ENCODE measurements around the gene EML6. TPM values are rescaled to one million over a fixed set of nuclear protein-coding genes. Genes with fewer than 3 reads are reported as not detected.

EML6 gene
- total RNA-seq, 1 experiment from 2014 or later: 1.5 TPM

- Mint-ChIP-seq H3K36me3 (ENCODE audit: insufficient read depth in 1 of 3, low read depth in 3 of 3) (peaks cover 0 to 5% (median 0%) of the 10 kb centered on the region in 3 experiments; a peak in 1 of 7 replicates), H3K27me3 (ENCODE audit: low read depth) (no peaks in the 10 kb centered on the region), H3K27ac (no peak overlapping the region), H3K4me1 (no peaks in the 10 kb centered on the region), H3K4me3 (no peak overlapping the region), H3K9me3 (peaks cover 0 to 14% of the 10 kb centered on the region in 2 experiments; a peak in 3 of 5 replicates)
- H3K79me1 ChIP-seq (ENCODE audit: insufficient read depth, low read depth, low read length, poor library complexity, severe bottlenecking): no peaks in the 10 kb centered on the region
- no peaks in the 10 kb centered on the region for H3K9me3 ChIP-seq (ENCODE audit: control insufficient read depth, low read depth, low read length)
- no peak overlapping the region for H3K27ac ChIP-seq (ENCODE audit: insufficient read length, low read depth, low read length)
- no peak overlapping the region for H3K18ac ChIP-seq (ENCODE audit: insufficient read length, low read depth, low read length)
- no peak overlapping the region for H3K9ac ChIP-seq (ENCODE audit: extremely low read depth, insufficient read length, low read length)
- H3K23me2 ChIP-seq (ENCODE audit: insufficient read length, low read depth, low read length, poor library complexity, severe bottlenecking): no peaks in the 10 kb centered on the region
- H2BK12ac ChIP-seq (ENCODE audit: insufficient read length, low read depth, low read length): no peak overlapping the region
- TF ChIP-seq, protein P1, sequence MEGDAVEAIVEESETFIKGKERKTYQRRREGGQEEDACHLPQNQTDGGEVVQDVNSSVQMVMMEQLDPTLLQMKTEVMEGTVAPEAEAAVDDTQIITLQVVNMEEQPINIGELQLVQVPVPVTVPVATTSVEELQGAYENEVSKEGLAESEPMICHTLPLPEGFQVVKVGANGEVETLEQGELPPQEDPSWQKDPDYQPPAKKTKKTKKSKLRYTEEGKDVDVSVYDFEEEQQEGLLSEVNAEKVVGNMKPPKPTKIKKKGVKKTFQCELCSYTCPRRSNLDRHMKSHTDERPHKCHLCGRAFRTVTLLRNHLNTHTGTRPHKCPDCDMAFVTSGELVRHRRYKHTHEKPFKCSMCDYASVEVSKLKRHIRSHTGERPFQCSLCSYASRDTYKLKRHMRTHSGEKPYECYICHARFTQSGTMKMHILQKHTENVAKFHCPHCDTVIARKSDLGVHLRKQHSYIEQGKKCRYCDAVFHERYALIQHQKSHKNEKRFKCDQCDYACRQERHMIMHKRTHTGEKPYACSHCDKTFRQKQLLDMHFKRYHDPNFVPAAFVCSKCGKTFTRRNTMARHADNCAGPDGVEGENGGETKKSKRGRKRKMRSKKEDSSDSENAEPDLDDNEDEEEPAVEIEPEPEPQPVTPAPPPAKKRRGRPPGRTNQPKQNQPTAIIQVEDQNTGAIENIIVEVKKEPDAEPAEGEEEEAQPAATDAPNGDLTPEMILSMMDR (conservative IDR thresholded peaks at IDR 0.05): no peak
- H2AFZ ChIP-seq (ENCODE audit: low read length): no peak overlapping the region
- no peak overlapping the region for H2BK20ac ChIP-seq (ENCODE audit: low read depth, low read length, poor library complexity, severe bottlenecking)
- H4K20me1 ChIP-seq (ENCODE audit: control insufficient read depth, insufficient read depth, insufficient read length): no peaks in the 10 kb centered on the region
- no CpG with 5 or more reads among the region's 2 CpGs for WGBS (ENCODE audit: extremely low coverage, insufficient read length, low lambda C conversion rate)
- H3K4ac ChIP-seq (ENCODE audit: low read depth, low read length): no peak overlapping the region
- DNase-seq: no peak
- no peaks in the 10 kb centered on the region for H3K79me2 ChIP-seq (ENCODE audit: insufficient read depth, low read length)
- H3K27me3 ChIP-seq (ENCODE audit: insufficient read depth, low read length): no peaks in the 10 kb centered on the region
- no peak overlapping the region for H4K8ac ChIP-seq (replicated peaks; ENCODE audit: insufficient read length, low read depth, low read length)
- no peak overlapping the region for H4K91ac ChIP-seq (ENCODE audit: insufficient read length, low read depth, low read length)
- H3K4me2 ChIP-seq (ENCODE audit: insufficient read depth, insufficient read length, low read length): no peak overlapping the region
- H3K23ac ChIP-seq (ENCODE audit: insufficient read length, low read depth, low read length): no peak overlapping the region
- H2BK120ac ChIP-seq (ENCODE audit: low read depth, low read length, poor library complexity, severe bottlenecking): no peak overlapping the region
- H3K56ac ChIP-seq (ENCODE audit: insufficient read length, low read depth, low read length): no peak overlapping the region
- no peak overlapping the region for H2AK5ac ChIP-seq (ENCODE audit: insufficient read length, low read length)
- H3T11ph ChIP-seq (ENCODE audit: low read length): no peak overlapping the region
- no peak overlapping the region for H2BK15ac ChIP-seq (ENCODE audit: low read depth, low read length)
- no peak overlapping the region for H2BK5ac ChIP-seq (ENCODE audit: insufficient read length, low read length)
- no peak overlapping the region for H4K5ac ChIP-seq (ENCODE audit: insufficient read length, low read depth, low read length)
- H3K14ac ChIP-seq (ENCODE audit: insufficient read depth, low read length): no peak overlapping the region
- H3K4me1 ChIP-seq (ENCODE audit: insufficient read depth, low read length): no peaks in the 10 kb centered on the region
Observed at GRCh38 chr2:54776494-54776893, 53.0 kb downstream of the EML6 start.
